ENCODE data around the gene CNTNAP2.

DNA sequence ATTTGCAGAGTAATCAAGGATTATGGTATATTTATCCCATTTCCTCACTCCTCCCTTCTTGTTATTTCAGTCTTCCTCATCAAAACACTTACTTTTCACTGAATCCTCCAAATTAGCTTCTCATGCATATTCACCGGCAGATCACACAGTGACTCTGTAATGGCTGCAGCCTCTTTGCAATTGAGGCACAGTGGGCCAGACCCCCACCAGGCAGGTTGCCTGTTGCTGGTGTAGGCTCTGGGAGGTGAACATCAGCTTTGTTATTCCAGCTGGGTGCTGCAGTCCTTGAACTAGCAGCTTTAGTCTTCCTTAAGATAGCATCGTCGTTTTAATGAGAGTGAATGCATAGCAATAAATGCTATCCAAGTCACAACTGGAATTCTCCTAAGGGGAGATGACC lies 449.3 kb downstream of the CNTNAP2 start:
- TF ChIP-seq, protein P1, sequence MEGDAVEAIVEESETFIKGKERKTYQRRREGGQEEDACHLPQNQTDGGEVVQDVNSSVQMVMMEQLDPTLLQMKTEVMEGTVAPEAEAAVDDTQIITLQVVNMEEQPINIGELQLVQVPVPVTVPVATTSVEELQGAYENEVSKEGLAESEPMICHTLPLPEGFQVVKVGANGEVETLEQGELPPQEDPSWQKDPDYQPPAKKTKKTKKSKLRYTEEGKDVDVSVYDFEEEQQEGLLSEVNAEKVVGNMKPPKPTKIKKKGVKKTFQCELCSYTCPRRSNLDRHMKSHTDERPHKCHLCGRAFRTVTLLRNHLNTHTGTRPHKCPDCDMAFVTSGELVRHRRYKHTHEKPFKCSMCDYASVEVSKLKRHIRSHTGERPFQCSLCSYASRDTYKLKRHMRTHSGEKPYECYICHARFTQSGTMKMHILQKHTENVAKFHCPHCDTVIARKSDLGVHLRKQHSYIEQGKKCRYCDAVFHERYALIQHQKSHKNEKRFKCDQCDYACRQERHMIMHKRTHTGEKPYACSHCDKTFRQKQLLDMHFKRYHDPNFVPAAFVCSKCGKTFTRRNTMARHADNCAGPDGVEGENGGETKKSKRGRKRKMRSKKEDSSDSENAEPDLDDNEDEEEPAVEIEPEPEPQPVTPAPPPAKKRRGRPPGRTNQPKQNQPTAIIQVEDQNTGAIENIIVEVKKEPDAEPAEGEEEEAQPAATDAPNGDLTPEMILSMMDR (conservative IDR thresholded peaks at IDR 0.05; ENCODE audit: low read length) = no peak
- no peak for TF ChIP-seq EZH2phosphoT487 (IDR thresholded peaks at IDR 0.05; ENCODE audit: borderline replicate concordance, low read depth, low read length)
